ENCODE measurements around the gene LAMA2. TPM values are rescaled to one million over a fixed set of nuclear protein-coding genes. Genes with fewer than 3 reads are reported as not detected.

Gene LAMA2
- total RNA-seq, 1 experiment from 2014 or later, result 4.2 TPM

- H2BK5ac ChIP-seq (ENCODE audit: insufficient read length, low read length), result no peak overlapping the region
- no peak overlapping the region for H4K5ac ChIP-seq (ENCODE audit: insufficient read length, low read depth, low read length)
- TF ChIP-seq CTCF (conservative IDR thresholded peaks at IDR 0.05), result no peak
- no peak overlapping the region for H4K91ac ChIP-seq (ENCODE audit: insufficient read length, low read depth, low read length)
- Mint-ChIP-seq H3K27me3 (ENCODE audit: low read depth) (no peaks in the 10 kb centered on the region), H3K4me3 (no peak overlapping the region), H3K4me1 (peaks cover 17% of the 10 kb centered on the region in 2 experiments), H3K27ac (no peak overlapping the region), H3K36me3 (ENCODE audit: insufficient read depth in 1 of 3, low read depth in 3 of 3) (no peaks in the 10 kb centered on the region), H3K9me3 (no peaks in the 10 kb centered on the region)
- DNase-seq, result no peak
- H3K14ac ChIP-seq (ENCODE audit: insufficient read depth, low read length), result no peak overlapping the region
- no peak overlapping the region for H4K8ac ChIP-seq (replicated peaks; ENCODE audit: insufficient read length, low read depth, low read length)
- no peaks in the 10 kb centered on the region for H3K9me3 ChIP-seq (ENCODE audit: control insufficient read depth, low read depth, low read length)
- H2AFZ ChIP-seq (ENCODE audit: low read length), result no peak overlapping the region
- H3T11ph ChIP-seq (ENCODE audit: low read length), result no peak overlapping the region
- no peak overlapping the region for H3K27ac ChIP-seq (ENCODE audit: insufficient read length, low read depth, low read length)
- H3K18ac ChIP-seq (ENCODE audit: insufficient read length, low read depth, low read length), result no peak overlapping the region
- no peak overlapping the region for H3K56ac ChIP-seq (ENCODE audit: insufficient read length, low read depth, low read length)
- H2BK20ac ChIP-seq (ENCODE audit: low read depth, low read length, poor library complexity, severe bottlenecking), result no peak overlapping the region
- no peaks in the 10 kb centered on the region for H4K20me1 ChIP-seq (ENCODE audit: control insufficient read depth, insufficient read depth, insufficient read length)
- WGBS (ENCODE audit: extremely low coverage, insufficient read length, low lambda C conversion rate), result no CpG with 5 or more reads among the region's 1 CpG
- H3K79me2 ChIP-seq (ENCODE audit: insufficient read depth, low read length), result no peaks in the 10 kb centered on the region
- no peak overlapping the region for H3K4me2 ChIP-seq (ENCODE audit: insufficient read depth, insufficient read length, low read length)
- H2AK5ac ChIP-seq (ENCODE audit: insufficient read length, low read length), result no peak overlapping the region
- no peak overlapping the region for H3K23ac ChIP-seq (ENCODE audit: insufficient read length, low read depth, low read length)
- no peak overlapping the region for H3K9ac ChIP-seq (ENCODE audit: extremely low read depth, insufficient read length, low read length)
- no peaks in the 10 kb centered on the region for H3K79me1 ChIP-seq (ENCODE audit: insufficient read depth, low read depth, low read length, poor library complexity, severe bottlenecking)
- H2BK15ac ChIP-seq (ENCODE audit: low read depth, low read length), result no peak overlapping the region
- H2BK120ac ChIP-seq (ENCODE audit: low read depth, low read length, poor library complexity, severe bottlenecking), result no peak overlapping the region
- no peak overlapping the region for H3K4ac ChIP-seq (ENCODE audit: low read depth, low read length)
- H3K27me3 ChIP-seq (ENCODE audit: insufficient read depth, low read length), result no peaks in the 10 kb centered on the region
- no peaks in the 10 kb centered on the region for H3K23me2 ChIP-seq (ENCODE audit: insufficient read length, low read depth, low read length, poor library complexity, severe bottlenecking)
- H2BK12ac ChIP-seq (ENCODE audit: insufficient read length, low read depth, low read length), result no peak overlapping the region
- no peaks in the 10 kb centered on the region for H3K4me1 ChIP-seq (ENCODE audit: insufficient read depth, low read length)
Observed at GRCh38 chr6:129351807-129352206, 468.9 kb downstream of the LAMA2 start.
